ENCODE data around the gene ATXN2.

GRCh38 chr12:111417784-111418593, 181.1 kb downstream of the ATXN2 start:
- TF ChIP-seq CTCF (IDR thresholded peaks at IDR 0.05) = no peak
- no peak for TF ChIP-seq PREB (CRISPR knock-in tag; IDR thresholded peaks at IDR 0.05; ENCODE audit: borderline replicate concordance)
- TF ChIP-seq NFYB (CRISPR knock-in tag; conservative IDR thresholded peaks at IDR 0.05; ENCODE audit: low read depth) = no peak
- no peak for TF ChIP-seq SP1 (CRISPR knock-in tag; conservative IDR thresholded peaks at IDR 0.05)
- no peak for TF ChIP-seq ZNF512 (CRISPR knock-in tag; IDR thresholded peaks at IDR 0.05; ENCODE audit: borderline replicate concordance)
- TF ChIP-seq SOX15 (CRISPR knock-in tag; IDR thresholded peaks at IDR 0.05) = no peak

Data from WTC11 (cell line).